GM12864 (cell line): ENCODE data around the gene NSMCE1.

ENCODE experiments used
- DNase-seq: peaks from one replicate; pipeline ENCODE4 v3.0.0-alpha.2; 2011; ENCODE audit warnings: low read depth
- H3K4me3 ChIP-seq: 2 replicates; pipeline ENCODE4 v1.5.1; 2011; ENCODE audit warnings: mild to moderate bottlenecking, low read depth, low read length, control low read depth
- CTCF ChIP-seq: IDR thresholded peaks from 2 replicates; pipeline ENCODE4 v1.5.1; 2011; ENCODE audit warnings: low read depth, mild to moderate bottlenecking, moderate library complexity, low read length, control low read depth, inconsistent platforms; ENCODE audit errors: missing control alignments

The NSMCE1 gene

GRCh38 chr16:27237219-27238015 lies 31.2 kb downstream of the NSMCE1 start:
- no peak for TF ChIP-seq CTCF
- peak overlapping the region; percentile 9 for H3K4me3 ChIP-seq
- no peak for DNase-seq

DNA sequence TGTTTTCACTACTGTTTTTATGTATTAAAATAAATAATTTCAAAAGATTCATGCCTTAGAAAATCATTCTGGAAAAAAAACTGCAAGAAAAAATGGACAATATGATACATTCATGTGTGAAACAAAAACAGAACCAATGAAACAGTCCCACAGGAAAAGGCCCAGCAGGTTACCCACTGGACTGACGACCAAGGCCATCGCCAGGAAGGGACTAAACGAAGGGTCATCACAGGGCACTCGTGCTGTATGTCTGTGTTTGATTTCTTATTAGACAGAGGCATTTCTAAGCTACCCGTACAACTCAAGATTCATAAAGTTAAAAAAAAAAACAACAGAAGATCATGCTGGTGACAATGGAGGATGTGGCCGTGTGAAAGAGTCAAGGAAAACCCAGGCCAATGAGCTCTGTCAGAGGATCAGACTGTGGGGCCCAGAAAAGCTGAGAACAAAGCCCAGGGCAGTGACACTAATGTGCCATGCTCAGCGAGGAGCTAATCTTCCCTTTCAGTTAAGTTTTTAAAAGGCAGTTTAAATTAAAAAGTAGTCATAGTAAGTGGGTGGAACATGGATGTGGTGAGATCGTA lies 31.8 kb downstream of the NSMCE1 start:
- no peak for TF ChIP-seq CTCF
- DNase-seq: no peak
- H3K4me3 ChIP-seq: no peak overlapping the region; the same call in 1 of the 2 replicates

DNA sequence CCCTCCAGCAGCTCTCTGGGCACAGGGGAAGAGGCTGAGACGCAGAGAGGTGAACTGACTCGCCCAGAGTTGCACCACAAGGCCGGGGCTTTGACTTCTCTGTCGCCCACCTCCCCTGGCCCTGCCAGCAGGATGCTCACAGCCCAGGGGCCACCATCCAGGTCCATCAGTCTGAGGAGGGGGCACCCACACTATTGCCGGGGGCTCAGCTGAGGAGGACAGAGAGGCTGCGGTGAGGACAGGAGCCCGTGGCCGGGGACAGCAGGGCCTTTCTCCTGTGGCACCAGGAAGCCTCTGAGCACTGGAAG lies 32.7 kb downstream of the NSMCE1 start:
- no peak overlapping the region for H3K4me3 ChIP-seq
- DNase-seq: no peak

GRCh38 chr16:27235055-27235937 lies 33.3 kb downstream of the NSMCE1 start:
- no peak for DNase-seq
- no peak overlapping the region for H3K4me3 ChIP-seq
- TF ChIP-seq CTCF: peak; percentile 88

More for the DNA sequence above, 32.7 kb downstream of the NSMCE1 start:
- no peak for TF ChIP-seq CTCF

DNA sequence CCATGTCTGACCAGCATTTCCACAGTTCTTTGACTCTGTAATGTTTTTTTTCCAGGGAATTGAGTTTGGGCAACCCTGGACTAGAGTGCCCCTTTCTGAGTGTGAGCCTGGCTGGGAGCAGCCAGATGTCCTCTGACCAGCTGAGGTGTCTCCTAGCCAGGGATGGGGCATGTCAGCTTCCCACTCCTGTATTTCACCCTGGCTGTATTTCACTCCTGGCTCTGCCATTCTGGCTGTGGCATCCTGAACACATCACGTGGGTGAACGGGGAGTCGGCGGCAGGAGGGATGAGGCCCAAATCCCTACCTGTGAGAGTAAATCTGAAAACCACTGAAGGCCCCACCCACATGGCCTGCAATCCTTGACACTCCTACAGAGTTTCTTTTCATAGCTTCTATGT lies 34.0 kb downstream of the NSMCE1 start:
- TF ChIP-seq CTCF: no peak
- no peak overlapping the region for H3K4me3 ChIP-seq
- DNase-seq: no peak

DNA sequence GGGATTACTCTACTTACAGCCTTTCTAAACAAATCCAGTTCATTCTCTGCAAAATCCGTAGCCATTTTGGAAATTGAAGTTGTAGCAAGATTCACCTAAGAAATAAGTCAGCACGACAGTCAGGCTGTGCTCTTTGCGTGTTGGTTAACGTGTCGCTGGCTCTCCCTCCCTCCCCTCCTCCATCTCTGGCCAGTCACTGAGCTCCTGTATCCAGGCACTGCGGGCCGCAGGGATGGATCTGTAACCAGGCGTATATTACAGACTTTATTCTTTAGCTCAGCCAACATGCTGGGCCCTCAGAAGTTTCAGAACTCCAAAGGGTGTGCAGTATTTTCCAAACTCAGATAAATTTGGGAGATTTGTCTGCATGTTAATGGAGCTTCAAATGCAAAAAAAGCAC lies 34.4 kb downstream of the NSMCE1 start:
- H3K4me3 ChIP-seq: no peak overlapping the region
- no peak for TF ChIP-seq CTCF
- no peak for DNase-seq
